ENCODE results near the gene IFT43. TPM values are rescaled to one million over a fixed set of nuclear protein-coding genes. Genes with fewer than 3 reads are reported as not detected.

Gene IFT43
- total RNA-seq, 1 donor from 2014 or later, result 36.9 TPM

DNA sequence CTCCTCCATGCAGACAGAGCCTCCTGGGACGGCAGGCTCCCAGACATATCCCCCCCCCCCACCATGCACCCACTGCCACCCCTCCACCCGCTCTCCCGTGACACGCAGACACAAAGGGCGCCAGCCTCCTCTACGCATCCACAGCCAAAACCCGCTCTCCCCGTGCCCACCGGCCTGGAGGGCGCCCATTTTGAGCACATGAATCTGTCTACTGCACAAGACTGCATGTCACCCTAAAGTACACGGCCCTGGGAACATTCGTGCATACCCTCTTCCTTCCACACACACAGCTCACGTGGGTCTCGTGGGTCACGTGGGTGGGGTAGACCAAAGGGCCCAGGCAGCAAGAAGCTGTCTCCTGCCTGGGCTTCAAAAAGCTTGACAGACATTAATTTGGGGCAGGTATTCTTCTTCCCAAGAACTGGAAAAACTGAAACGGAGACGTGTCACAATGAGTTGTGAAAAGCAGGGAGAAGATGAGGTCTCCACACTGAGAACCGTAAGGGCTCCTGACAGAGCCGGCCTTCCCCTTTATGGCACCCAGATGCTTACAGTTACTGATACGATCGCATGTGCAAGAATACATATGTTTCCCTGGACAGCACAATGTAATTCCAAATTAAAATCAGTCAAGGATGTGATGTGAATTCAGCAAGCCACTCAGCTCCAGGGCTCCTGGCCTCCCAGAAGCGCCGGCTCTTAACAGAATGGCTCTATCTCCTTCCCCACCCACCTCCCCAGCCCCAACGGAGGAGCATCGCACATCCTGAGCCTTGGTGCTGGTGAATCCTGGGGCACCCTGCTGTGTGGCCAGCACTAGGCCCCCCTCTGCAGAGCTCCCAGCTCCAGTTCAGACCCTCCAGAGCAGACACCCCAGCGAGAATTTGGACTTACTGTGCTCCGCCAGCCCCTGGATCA lies 5.7 kb upstream of the IFT43 start:
- Mint-ChIP-seq H3K27me3 (peaks cover 3% of the 10 kb centered on the region), H3K4me1 (ENCODE audit: unreplicated experiment) (peaks cover 62% of the 10 kb centered on the region), H3K4me3 (peak overlapping the region; percentile 95), H3K9me3 (no peaks in the 10 kb centered on the region), H3K36me3 (peaks cover 4% of the 10 kb centered on the region), H3K27ac (peak overlapping the region; percentile 56)
- TF ChIP-seq, protein P1, sequence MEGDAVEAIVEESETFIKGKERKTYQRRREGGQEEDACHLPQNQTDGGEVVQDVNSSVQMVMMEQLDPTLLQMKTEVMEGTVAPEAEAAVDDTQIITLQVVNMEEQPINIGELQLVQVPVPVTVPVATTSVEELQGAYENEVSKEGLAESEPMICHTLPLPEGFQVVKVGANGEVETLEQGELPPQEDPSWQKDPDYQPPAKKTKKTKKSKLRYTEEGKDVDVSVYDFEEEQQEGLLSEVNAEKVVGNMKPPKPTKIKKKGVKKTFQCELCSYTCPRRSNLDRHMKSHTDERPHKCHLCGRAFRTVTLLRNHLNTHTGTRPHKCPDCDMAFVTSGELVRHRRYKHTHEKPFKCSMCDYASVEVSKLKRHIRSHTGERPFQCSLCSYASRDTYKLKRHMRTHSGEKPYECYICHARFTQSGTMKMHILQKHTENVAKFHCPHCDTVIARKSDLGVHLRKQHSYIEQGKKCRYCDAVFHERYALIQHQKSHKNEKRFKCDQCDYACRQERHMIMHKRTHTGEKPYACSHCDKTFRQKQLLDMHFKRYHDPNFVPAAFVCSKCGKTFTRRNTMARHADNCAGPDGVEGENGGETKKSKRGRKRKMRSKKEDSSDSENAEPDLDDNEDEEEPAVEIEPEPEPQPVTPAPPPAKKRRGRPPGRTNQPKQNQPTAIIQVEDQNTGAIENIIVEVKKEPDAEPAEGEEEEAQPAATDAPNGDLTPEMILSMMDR (conservative IDR thresholded peaks at IDR 0.05), result no peak
- no peak for DNase-seq (ENCODE audit: extremely low spot score, unreplicated experiment)

DNA sequence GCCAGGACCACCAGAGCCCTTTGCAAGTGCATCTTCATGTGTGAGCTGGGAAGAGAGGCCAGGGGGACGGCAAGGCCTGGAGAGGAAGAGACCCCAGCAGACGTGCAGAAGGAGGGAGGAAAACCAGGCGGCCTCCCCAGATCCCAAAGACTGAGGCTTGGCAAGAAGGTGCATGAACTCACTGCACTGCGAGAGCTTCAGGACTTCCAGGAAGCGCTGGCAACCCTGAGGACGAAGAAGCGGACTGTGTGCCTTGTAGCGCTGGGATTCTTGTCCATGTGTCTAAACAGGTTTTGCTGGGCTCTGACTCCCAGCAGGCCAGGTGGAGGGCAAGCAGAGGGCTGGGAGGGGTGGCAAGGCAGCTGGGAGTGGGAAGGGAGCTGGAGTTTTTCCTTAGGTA lies 4.7 kb upstream of the IFT43 start:
- peaks cover 4% of the 10 kb centered on the region for H3K36me3 Mint-ChIP-seq
- peak overlapping the region; percentile 95 for H3K4me3 Mint-ChIP-seq
- TF ChIP-seq, protein P1 (conservative IDR thresholded peaks at IDR 0.05), result no peak
- H3K9me3 Mint-ChIP-seq, result no peaks in the 10 kb centered on the region
- peaks cover 3% of the 10 kb centered on the region for H3K27me3 Mint-ChIP-seq
- peaks cover 61% of the 10 kb centered on the region for H3K4me1 Mint-ChIP-seq (ENCODE audit: unreplicated experiment)
- H3K27ac Mint-ChIP-seq, result peak overlapping the region; percentile 96
- DNase-seq (ENCODE audit: extremely low spot score, unreplicated experiment), result no peak

DNA sequence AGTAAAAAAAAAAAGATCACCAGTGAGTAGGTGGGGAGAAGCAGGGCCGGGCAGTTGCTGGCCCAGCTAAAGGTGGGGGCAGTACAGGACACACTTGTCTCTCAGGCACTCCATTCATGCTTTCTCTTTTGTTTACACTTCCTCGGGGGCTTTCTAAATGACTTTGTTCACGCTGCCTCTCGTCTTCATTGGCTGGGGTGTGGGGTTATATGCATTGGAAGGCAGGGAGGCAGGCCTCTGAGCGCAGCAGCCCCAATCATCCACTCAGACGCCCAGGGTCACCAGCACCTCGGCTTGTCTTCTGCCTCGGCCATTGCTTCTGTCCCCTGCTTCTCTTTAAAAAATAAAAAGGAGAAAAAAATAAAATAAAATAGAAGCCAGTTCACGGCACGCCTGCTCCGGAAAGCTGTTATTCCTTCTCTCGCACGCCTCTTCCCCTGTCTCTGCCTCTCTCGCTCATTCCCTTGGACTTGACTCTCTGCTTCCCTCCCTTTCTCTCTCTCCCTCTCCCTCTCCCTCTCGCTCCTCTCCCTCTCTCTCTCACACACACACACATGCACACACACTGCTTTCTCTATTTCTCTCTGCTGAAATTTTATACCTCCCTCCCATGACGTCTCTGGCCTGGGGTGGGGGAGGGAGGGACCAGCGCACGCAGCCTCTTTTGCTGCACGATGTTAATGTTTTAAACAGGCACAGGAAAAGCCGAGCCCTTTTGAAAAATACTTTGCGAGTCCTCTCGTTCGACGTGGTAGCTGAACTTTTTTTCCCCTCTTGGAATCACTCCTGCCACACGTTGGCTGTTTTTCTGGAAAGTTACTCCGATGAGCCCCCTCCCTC lies 3.9 kb upstream of the IFT43 start, which contains the start of gene TGFB3:
Gene TGFB3, minus strand, starts transcription at position 570 of the 840 bp plus-strand sequence. CDS start 1,102 bp downstream, outside the sequence.
- no peak for DNase-seq (ENCODE audit: extremely low spot score, unreplicated experiment)
- peaks cover 1% of the 10 kb centered on the region for H3K36me3 Mint-ChIP-seq
- TF ChIP-seq, protein P1 (conservative IDR thresholded peaks at IDR 0.05), result no peak
- H3K27ac Mint-ChIP-seq, result peak within 1 kb of the TSS; percentile 96
- H3K27me3 Mint-ChIP-seq, result peaks cover 3% of the 10 kb centered on the region
- peak within 1 kb of the TSS; percentile 96 for H3K4me3 Mint-ChIP-seq
- H3K9me3 Mint-ChIP-seq, result no peaks in the 10 kb centered on the region
- H3K4me1 Mint-ChIP-seq (ENCODE audit: unreplicated experiment), result peaks cover 65% of the 10 kb centered on the region

DNA sequence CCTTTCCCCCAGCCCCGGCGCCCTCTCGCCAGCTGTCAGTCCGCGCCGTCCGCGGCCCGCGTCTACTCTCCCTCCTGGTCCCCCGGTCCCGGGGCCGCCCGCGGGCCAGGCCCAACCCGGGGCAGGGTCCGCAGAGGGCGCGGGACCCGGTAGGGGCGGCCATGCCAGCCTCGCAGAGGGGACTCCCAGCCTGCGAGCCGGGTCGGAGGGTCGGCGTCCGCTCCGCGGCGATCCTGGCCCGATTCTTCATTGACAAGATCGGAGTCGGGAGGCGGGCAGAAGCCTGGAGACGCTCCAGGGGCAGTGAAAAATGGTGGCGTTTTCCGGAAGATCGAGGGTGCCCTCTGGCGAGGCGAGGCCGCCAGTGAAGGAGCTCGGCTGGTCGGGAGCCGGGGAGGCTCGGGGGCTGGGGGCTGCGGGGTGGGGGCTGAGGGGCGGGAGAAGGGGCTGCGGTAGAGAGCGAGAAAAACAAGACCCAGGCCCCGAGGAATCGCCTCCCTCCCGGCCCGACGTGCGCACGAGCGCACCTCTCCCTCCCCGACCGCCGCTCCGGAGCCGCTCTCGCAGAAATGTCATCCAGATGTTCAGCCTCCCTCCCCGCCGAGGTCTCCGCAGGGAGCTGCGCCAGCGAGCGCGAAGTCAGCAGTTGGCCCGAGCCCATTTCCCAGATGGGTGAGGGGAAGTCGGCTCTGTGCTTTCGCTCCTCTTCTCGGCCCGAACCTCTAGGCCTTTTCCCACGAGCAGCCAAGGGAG lies 3.1 kb upstream of the IFT43 start:
- H3K27ac Mint-ChIP-seq, result peak overlapping the region; percentile 96
- TF ChIP-seq, protein P1 (conservative IDR thresholded peaks at IDR 0.05), result peak; percentile 80
- peak; percentile 90 for DNase-seq (ENCODE audit: extremely low spot score, unreplicated experiment)
- H3K4me1 Mint-ChIP-seq (ENCODE audit: unreplicated experiment), result peaks cover 63% of the 10 kb centered on the region
- no peaks in the 10 kb centered on the region for H3K36me3 Mint-ChIP-seq
- H3K9me3 Mint-ChIP-seq, result no peaks in the 10 kb centered on the region
- H3K4me3 Mint-ChIP-seq, result peak overlapping the region; percentile 96
- peaks cover 3% of the 10 kb centered on the region for H3K27me3 Mint-ChIP-seq

DNA sequence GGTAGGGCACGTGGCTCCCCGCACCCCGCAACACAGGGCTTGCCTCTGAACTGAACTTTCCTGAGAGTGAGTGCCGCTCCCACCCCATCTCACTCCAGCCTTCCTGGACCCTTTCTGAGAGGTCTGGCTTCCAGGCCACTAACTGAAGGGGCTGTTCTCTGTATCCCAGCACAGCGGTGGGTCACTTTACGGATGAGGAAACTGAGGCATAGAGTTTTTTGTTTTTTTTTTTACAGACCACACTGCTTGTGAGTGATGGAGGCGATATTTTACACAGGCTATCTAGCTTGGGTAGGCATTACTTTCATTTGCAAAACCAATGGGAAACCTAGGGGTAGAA lies 2.6 kb upstream of the IFT43 start:
- Mint-ChIP-seq H3K4me1 (ENCODE audit: unreplicated experiment) (peaks cover 58% of the 10 kb centered on the region), H3K9me3 (no peaks in the 10 kb centered on the region), H3K27ac (peak overlapping the region; percentile 96), H3K36me3 (no peaks in the 10 kb centered on the region), H3K27me3 (peaks cover 3% of the 10 kb centered on the region), H3K4me3 (peak overlapping the region; percentile 96)
- TF ChIP-seq, protein P1 (conservative IDR thresholded peaks at IDR 0.05), result no peak
- no peak for DNase-seq (ENCODE audit: extremely low spot score, unreplicated experiment)

Measured in type B pancreatic cell (in vitro differentiated cells).